Nucleus accumbens (tissue), 56 donors: ENCODE results near the gene FAM20C.
A peak's percentile ranks its signal among the peaks of the same experiment; 100 is the strongest.
"Not testable (repeated sequence)": the region's sequence is repeated elsewhere in the genome, so short reads cannot be mapped to it uniquely, and the experiment has no call there.

ENCODE experiments used
- DNase-seq, 56 donors: peaks; one replicate each; lab custom pipeline; 2025; lab: John Stamatoyannopoulos, UW

The FAM20C gene

DNA sequence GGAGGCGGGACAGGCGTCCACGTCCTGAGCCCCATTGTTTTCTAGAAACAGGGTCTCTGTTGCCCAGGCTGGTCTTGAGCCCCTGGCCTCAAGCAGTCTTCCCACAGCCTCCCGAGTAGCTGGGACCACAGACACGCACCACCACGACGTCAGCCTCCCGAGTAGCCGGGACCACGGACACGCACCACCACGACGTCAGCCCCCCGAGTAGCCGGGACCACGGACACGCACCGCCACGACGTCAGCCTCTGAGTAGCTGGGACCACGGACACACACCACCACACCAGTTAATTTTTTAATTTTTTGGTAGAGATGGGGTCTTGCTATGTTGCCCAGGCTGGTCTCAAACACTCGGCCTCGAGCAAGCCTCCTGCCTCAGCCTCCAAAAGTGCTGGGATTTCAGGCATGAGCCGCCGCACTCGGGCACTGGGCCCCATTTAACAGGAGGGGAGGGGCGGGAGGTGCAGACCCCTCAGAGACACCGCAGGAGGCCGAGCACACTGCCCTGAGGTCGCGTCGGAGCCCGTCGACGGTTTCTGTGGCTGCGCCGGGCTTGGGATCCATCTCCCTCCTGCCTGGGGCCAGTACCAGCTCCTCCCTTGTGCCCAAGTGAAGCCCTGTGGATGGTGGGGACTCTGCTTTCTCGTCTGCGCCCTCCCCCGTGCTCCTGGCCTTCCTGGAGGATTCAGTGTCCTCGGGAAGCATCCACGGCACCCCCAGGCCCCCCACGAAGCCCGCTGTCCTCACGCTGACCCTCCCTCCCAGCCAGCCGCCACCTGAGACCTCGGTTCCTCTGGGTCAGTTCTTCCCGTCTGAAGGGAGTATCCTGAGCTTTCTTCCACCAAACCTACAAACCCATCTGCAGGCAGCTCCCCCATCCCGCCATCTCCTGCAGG lies 13.0 kb downstream of the FAM20C start:
- DNase-seq, result peak in 3 of 56 donors; percentile 14 to 16 (median 16)

GRCh38 chr7:206351-206750 lies 14.0 kb downstream of the FAM20C start:
- not testable (repeated sequence) for DNase-seq

DNA sequence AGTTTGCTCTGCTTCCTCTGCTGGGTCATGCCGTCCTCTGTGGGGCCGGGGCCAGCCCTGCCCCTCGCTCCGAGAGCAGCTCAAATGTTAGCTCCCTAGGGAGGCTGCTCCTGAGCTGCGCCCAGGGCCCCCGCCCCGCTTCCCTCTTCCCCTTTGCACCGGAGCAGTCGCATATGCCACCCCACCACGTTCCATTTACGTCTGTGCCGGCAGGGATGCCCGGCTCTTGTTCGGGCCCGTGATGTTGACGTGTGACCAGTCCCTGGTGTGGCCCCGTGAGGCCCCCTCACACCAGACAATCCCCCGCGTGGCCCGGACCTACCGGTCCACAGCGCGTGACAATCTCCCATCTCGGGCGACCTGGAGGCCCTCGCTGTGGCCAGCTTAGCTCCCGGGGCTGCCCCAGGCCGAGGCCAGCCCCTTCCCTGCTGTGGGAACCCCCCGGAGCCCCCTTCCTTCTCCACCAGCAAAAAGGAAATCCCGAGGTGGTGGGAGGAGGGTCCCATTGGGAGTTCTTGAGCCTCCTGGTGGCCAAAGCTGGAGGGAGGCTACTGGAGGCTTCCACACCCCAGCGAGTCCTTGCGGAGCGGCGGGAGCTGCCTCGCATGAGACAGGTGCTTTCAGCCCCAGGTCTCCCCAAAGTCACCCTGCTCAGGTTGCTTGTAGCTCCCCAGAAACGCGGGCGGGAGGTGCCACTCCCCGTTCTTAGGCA lies 15.2 kb downstream of the FAM20C start:
- no peak for DNase-seq

DNA sequence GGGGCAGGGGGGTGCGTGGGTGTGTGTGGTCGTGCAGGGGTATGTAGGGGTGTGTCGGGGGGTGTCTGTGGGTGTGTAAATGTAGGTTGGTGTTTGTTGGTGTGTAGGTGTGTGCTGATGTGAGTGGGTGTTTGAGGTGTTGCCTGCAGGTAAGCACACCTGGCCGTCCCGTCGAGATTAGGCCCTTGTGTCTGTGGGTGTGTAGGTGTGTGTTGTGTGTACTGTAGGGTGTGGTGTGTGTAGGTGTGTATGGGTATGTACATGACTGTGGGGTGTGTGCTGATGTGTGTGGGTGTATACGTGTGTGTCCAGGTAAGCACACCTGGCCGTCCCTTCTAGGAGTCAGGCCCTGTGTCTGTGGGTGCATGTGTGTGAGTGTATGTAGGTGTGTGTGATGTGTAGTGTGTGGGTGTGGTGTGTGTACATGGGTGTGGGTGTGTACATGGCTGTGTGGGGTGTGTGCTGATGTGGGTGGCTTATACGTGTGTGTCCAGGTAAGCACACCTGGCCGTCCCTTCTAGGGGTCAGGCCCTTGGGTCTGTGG lies 15.8 kb downstream of the FAM20C start:
- DNase-seq, result no peak

GRCh38 chr7:208816-209215 lies 16.4 kb downstream of the FAM20C start:
- no peak for DNase-seq

DNA sequence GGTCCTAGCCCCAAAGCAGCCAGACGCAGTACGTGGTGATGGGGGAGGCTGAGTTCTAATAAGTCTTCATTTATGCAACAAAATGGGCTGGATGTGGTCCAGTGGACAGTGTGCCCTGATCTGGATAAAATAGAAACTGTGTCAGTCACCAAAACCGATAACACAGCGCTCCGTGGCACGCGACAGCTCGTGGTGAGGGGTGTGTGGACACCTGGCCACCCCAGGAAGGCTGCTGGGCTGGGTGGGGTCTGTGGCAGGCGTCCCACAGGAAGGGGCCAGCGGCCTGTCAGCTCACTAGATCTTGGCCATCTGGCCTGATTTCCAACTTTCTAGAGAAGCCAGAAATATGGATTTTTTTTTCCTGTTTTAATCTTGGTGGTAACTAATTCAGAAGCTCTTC lies 17.0 kb downstream of the FAM20C start:
- DNase-seq, result no peak

DNA sequence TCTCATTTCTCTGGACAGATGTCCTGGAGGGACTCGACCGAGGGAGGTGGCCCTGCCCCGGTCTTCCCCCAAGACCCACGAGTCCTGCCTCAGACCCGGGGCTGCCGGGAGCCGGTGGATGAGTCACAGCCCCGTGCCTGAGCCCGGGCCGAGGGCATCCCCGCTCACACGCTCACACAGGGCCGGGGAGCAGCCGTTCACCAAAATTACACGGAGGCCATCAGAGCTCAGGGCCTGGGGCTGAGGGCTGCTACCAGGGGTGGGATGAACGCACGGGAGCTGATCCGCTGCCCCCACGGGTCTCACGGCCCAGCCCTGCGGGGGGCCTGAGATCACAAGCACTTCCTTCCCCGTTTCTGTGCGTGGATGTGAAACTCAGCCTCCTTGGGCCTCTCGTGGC lies 17.5 kb downstream of the FAM20C start:
- no peak for DNase-seq

GRCh38 chr7:210401-210925 lies 18.1 kb downstream of the FAM20C start:
- DNase-seq, result no peak

DNA sequence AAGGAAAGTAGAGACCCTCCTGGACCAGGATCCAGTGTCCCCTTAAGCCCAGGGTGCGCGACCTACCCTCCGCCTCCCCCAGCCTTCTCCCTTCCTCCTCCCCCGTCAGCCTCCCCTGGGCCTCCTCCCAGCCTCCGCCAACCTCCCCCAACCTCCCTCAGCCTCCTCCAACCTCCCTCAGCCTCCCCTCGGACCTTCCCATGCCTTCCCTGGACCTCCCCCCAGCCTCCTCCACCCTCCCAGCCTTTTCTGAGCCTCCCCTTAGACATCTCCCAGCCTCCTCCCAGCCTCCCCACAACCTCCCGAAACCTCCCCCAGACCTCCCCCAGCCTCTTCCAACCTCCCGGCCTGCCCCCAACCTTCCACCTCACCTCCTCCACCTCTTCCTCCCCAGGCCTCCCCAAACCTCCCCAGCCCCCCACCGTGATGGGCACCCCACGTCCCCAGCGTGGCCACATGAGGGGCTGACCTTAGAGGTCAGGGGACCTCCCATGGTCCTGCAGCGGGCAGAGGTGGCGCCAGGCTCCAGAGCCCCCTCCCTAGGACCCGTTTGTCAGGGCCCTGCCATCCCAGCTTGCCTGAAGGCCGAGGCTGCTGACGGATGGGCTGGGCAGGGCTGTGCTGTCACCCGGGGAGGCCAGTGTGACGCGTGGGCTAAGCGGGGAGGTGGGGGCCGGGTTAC lies 18.8 kb downstream of the FAM20C start:
- DNase-seq, result no peak

- no peak for DNase-seq
Measured at GRCh38 chr7:211715-212058, 19.3 kb downstream of the FAM20C start.

- peak in 17 of 56 donors; percentile 11 to 68 (median 44) for DNase-seq
Measured at GRCh38 chr7:212754-213153, 20.4 kb downstream of the FAM20C start.

DNA sequence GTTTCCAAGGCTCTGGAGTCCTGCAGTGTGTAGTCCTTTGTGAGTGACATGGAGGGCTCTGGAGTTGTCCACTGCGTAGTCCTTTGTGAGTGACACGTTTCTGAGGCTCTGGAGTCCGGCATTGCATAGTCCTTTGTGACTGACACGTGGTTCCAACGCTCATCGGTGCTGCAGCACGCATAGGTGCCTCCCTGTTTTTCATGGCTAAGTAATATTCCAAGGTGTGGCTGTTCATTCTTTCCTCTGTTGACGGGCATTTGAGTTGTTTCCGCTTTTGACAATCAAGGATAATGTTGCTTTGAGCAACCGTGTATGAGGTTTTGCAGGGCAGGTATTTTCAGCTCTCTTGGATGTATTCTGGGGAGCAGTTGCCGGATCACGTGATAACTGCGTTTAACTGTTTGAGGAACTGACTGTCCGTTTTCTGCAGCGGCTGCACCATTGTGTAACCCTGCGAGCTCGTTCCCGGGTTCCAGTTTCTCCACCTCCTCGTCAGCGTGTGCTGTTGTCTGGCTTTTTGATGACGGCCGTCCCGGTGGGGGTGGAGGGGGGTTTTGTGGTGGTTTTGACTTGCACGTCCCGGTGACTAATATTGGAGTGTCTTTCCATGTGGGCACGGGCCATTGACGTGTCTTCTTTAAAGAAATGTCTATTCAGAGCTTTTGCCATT lies 21.1 kb downstream of the FAM20C start:
- DNase-seq, result no peak

GRCh38 chr7:214410-215212 lies 22.2 kb downstream of the FAM20C start:
- no peak for DNase-seq

DNA sequence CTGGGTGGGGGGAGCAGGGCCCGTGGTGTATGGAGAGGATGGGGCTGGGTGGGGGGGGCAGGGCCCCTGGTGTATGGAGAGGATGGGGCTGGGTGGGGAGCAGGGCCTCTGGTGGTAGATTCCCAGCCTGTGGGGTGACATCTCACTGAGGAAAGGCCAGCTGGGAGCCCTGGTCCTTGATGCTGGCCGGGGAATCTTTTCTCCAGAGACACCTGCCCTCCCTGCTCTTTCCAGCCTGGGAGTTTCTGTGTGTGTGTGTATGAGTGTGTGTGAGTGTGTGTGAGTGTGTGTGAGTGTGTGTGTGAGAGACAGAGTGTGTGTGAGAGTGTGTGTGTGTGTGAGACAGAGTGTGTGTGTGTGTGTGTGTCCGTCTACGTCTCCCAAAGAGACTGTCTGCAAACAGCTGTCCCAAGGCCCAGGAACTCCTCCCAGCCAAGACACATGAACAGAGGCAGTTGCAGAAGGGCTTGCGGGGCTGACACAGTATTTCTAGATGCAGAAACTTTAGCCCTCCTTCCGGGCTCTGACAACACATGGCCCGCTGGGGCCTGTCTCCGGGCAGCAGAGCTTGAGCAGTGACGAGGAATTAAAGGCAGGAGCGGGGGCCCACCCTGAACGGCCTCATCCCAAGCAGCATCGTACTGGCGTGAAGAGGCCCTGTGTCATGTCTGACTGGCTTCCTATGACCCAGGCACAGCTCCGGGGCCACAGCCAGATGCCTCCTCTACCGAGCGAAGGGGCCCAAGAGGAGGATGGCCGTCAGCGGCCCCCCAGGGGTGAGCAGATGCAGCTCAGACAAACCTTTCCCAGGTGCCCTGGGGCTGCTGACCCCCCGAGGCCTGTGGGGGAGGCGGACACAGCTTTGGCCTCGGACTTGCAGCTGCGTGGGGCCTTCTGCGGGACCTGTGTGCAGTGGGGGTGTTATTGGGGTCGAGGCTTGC lies 24.3 kb downstream of the FAM20C start:
- no peak for DNase-seq

DNA sequence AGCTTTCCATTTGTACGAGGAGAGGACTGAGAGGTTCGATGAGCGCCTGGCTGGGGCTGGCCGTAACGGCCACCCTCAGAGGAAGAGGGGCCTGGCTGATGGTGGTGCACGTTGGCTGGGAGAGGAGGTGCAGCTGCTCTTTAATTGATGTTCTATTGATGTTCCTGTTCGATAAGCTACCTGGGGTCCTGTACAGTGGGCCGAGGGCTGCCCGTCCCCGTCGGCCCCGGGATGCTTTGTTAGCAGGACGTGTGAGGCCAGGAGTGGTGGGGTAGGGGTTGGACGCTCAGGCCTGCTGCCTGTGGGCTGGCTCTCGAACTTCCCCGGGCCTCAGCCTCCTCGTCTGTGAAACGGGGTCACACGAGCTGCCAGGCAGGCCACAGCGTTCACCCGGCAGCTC lies 25.4 kb downstream of the FAM20C start:
- no peak for DNase-seq

DNA sequence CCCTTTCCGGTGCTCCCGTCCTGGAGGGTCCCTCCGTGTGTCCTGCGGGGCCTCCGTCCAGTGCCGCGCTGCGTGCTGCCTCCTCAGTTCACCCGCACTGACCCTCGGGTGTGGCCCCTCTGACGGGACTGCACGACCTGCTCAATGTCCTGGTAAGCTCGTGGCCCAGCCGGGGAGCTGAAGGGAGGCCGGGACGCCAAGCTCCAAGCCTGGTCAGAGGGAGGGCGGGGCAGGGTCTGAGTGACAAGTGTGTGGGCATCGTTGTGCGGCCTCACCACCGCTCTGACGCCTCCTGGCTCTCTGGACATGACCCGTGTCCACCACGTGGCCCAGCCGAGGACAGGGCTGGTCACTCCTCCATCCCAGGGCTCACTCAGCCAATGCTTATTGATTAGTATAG lies 25.9 kb downstream of the FAM20C start:
- no peak for DNase-seq

DNA sequence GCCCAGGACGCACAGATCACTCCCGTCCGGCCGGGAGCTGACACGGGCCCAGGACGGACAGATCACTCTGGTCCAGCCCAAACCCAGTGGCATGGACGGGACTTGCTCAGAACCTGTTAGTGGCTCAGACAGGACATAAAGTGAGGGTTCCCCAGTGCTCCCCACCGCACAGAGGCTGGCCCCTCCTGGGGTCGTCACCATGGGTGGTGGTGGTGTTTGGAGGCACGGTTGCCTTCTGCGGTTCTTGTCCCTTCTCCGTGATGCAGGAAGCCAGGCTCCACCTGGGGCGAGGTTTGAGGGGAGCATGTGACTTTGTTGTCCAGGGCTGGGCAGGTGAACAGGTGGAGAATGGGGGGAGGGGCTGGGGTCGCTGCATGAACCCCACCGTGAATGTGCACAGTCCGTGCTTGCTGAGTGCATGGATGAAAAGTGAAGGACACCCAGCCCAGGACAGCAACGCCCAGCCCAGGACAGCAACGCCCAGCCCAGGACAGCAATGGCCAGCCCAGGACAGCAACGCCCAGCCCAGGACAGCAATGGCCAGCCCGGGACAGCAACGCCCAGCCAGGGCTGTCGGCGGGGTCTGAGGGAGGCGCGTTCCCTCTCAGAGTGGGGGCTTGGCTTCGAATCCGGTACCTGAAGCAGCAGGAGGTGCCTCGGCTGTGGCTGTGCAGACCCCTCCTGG lies 26.7 kb downstream of the FAM20C start:
- DNase-seq, result no peak
